Adrenal gland (tissue), 5 donors: ENCODE results near the gene DAZAP1.

Experiments
- CTCF ChIP-seq, 6 experiments: fragments of 450-650 bp in 4 of 6; fragments of 200-600 bp in 2 of 6; sonication (generic) in 1 of 6; IDR thresholded peaks; 1 replicate in 5 of 6; 2 replicates in 1 of 6; pipeline versions ENCODE4 v1.5.1 to v1.8.0; 2016 to 2021; ENCODE audit warnings: antibody characterized with exemption in 6 of 6, mild to moderate bottlenecking in 2 of 6, moderate library complexity in 1 of 6
- POLR2A ChIP-seq, 2 donors: fragments of 450-650 bp; IDR thresholded peaks; one replicate each; pipeline ENCODE4 v1.6.1; 2017; ENCODE audit warnings: antibody characterized with exemption in 2 of 2, mild to moderate bottlenecking in 2 of 2, moderate library complexity in 1 of 2
- donor health status: DM: no; HTN: no; CAD: no.

GRCh38 chr19:1377176-1377964 is 30.0 kb upstream of the DAZAP1 start:
- no peak for TF ChIP-seq POLR2A (IDR thresholded peaks at IDR 0.05)
- TF ChIP-seq CTCF (IDR thresholded peaks at IDR 0.05) = no peak
